Bronchial epithelial cell (primary cell): ENCODE measurements around the gene SEC14L1. TPM values are rescaled to one million over a fixed set of nuclear protein-coding genes. Genes with fewer than 3 reads are reported as not detected.

Experiments used
- DNase-seq: peaks from one replicate; pipeline ENCODE4 v3.0.0-alpha.2; 2010; ENCODE audit warnings: low read depth
- FAIRE-seq: peaks from 2 replicates; lab custom pipeline; 2011; peaks lifted over from hg19 to GRCh38; lab: Jason Lieb, UNC
- H3K27me3 ChIP-seq: 2 replicates; pipeline ENCODE4 v1.5.1; 2011; ENCODE audit warnings: low read length; ENCODE audit not compliant: control insufficient read depth, insufficient read depth
- H3K36me3 ChIP-seq: 2 replicates; pipeline ENCODE4 v1.5.1; 2011; ENCODE audit warnings: low read length; ENCODE audit not compliant: control insufficient read depth, insufficient read depth
- H3K4me3 ChIP-seq: 2 replicates; pipeline ENCODE4 v1.5.1; 2011; ENCODE audit warnings: mild to moderate bottlenecking, low read depth, low read length, control low read depth
- total RNA-seq: library from RNA; depleted of rRNA; stranded (reverse); fragments of >200 nt; gene quantifications from 2 replicates; pipeline ENCODE4 v1.2.1, GENCODE V29; 2014
- TF ChIP-seq, protein P1 (sequence below): IDR thresholded peaks from 2 replicates; pipeline ENCODE4 v1.5.1; 2011; ENCODE audit warnings: mild to moderate bottlenecking, moderate library complexity, low read length, control low read depth, inconsistent platforms; ENCODE audit not compliant: insufficient read depth, severe bottlenecking

SEC14L1 gene
- total RNA-seq, 1 donor from 2014 or later, result 21.6 TPM

DNA sequence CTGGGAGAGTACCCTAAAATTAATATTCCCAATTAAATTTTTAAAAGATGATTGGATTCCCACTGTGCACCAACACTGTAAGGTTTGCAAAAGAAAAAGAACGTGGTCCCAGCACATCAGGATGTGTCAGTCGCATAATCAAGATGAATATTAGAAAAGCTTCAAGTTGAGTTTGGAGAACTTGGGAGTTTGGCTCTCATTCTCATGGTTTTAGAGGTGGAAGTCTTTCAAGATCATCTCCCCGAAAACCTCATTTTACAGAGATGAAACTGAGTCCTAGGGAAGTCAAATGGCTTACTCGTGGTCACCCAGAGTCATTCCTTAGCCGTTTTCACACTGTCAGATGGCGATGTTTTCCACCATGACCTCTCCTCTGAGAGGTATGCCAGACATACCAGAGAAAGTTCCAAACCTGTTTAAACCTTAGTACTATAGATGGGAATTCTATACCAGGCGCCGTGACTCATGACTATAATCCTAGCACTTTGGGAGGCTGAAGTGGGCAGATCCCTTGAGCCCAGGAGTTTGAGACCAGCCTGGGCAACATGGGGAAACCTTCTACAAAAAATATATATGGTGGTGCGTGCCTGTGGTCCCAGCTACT, 1.2 kb downstream of the SEC14L1 start:
- H3K36me3 ChIP-seq, result peaks cover 7% of the 10 kb centered on the region
- H3K4me3 ChIP-seq, result no peak overlapping the region
- TF ChIP-seq, protein P1, sequence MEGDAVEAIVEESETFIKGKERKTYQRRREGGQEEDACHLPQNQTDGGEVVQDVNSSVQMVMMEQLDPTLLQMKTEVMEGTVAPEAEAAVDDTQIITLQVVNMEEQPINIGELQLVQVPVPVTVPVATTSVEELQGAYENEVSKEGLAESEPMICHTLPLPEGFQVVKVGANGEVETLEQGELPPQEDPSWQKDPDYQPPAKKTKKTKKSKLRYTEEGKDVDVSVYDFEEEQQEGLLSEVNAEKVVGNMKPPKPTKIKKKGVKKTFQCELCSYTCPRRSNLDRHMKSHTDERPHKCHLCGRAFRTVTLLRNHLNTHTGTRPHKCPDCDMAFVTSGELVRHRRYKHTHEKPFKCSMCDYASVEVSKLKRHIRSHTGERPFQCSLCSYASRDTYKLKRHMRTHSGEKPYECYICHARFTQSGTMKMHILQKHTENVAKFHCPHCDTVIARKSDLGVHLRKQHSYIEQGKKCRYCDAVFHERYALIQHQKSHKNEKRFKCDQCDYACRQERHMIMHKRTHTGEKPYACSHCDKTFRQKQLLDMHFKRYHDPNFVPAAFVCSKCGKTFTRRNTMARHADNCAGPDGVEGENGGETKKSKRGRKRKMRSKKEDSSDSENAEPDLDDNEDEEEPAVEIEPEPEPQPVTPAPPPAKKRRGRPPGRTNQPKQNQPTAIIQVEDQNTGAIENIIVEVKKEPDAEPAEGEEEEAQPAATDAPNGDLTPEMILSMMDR, result no peak
- FAIRE-seq (no peak), DNase-seq (peak; percentile 70)
- no peaks in the 10 kb centered on the region for H3K27me3 ChIP-seq

DNA sequence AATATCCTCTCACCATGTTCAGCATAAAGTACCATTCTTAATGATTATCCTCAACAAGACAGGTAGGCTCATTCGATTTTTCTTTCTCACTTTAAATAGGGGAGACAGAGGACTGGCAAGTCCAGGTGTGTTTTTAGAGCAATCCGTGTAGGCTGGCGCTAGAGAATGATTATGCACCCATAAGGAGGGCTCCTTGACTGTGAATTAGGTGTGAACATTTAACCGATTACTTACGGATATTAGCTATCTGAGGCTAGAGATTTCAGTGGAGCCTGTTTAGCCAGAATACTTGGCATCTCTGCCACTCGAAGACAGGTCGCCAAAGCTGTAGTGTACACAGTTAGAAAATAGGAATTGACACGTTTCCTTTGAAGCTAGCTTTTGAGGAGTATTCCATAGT, 1.9 kb downstream of the SEC14L1 start:
- FAIRE-seq, result no peak
- no peak overlapping the region for H3K4me3 ChIP-seq
- peaks cover 7% of the 10 kb centered on the region for H3K36me3 ChIP-seq
- DNase-seq, result no peak
- no peaks in the 10 kb centered on the region for H3K27me3 ChIP-seq
- TF ChIP-seq, protein P1, result no peak

DNA sequence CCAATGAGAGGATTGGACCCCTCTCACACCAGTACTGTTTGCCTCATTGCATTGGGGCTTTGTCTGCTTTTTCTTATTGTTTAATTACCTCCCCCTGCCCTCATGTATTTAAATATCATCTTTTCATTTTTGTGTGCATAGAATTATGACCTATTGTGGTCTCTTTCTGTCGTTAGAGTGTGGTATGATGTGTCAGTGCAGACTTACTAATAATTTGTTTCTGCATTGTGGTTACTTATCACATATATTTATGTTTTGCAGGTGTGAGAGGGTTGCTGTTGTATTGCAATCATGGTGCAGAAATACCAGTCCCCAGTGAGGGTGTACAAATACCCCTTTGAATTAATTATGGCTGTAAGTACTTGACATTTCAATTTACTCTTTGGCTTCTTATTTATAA, 2.5 kb downstream of the SEC14L1 start:
- FAIRE-seq, result no peak
- Histone ChIP-seq H3K36me3 (peaks cover 9% of the 10 kb centered on the region), H3K4me3 (no peak overlapping the region), H3K27me3 (no peaks in the 10 kb centered on the region)
- no peak for DNase-seq
- TF ChIP-seq, protein P1, result no peak

DNA sequence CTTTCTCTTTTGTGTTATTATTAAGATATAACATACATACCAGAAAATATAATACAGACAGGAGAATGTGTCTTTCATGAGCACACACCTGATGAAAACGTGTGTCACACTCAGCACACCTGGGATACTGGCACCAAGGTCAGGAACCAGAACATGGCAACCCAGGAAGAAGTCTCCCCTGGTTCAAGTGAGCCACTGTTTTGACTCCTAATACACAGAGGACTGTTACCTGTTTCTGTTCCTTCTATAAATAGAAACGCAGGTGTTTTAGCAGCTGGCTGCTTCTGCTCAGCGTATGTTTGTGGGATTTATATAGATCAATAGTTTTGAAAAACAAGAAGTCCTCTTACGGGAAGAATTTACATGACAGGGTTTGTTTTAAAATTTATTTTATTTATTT, 3.5 kb downstream of the SEC14L1 start:
- FAIRE-seq (no peak), DNase-seq (no peak)
- TF ChIP-seq, protein P1, result no peak
- H3K4me3 ChIP-seq, result no peak overlapping the region
- H3K36me3 ChIP-seq, result peaks cover 11% of the 10 kb centered on the region
- no peaks in the 10 kb centered on the region for H3K27me3 ChIP-seq

DNA sequence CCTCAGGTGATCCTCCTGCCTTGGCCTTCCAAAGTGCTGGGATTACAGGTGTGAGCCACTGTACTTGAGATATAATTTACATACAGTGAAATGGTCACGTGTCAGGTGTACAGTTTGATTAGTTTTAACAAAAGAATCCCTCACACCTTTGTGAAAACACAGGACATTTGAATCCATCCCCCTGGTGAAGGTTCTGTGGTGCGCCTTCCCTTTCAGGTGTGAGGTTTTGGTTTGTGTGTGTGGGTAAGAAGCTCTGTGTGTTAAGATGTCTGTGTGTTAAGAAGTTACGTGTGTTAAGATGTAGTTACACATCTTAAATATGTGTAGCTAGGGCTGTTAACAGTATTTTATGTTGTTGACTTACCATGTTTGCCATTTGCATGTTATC, 4.4 kb downstream of the SEC14L1 start:
- TF ChIP-seq, protein P1, result no peak
- peaks cover 11% of the 10 kb centered on the region for H3K36me3 ChIP-seq
- H3K27me3 ChIP-seq, result no peaks in the 10 kb centered on the region
- H3K4me3 ChIP-seq, result no peak overlapping the region
- DNase-seq, result no peak
- FAIRE-seq, result no peak
